ENCODE data around the gene RDX.

Gene RDX

DNA sequence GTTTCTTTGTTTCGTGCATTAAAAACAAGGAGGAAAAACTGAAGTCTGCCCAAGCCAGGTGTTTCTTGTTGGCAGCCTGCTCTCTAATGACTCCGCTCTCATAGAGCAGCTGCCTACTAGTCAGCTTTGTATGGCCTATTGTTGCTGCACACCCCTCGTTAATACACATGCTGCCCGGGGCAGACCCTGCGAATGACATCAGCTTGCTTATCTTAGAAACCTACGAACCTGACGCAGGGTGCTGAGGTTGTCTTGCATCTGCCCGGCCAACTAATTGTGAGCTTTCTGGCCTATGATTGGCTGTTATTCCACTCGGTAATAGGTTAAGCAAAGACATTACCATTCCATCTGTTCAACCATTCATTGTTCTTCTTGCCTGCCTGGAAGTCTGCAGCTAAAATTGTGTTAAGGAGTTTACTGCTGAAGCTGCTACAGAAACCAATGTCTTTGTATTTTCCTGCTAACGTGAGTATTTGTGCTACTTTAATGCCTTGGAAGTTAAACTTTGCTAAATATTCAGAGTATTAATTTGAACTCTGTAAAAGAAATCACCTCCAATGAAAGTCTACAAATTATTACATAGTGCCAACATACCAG, 165.7 kb downstream of the RDX start:
- Histone ChIP-seq H3K4me3 (ENCODE audit: low read depth, low read length) (no peak overlapping the region), H3K27me3 (ENCODE audit: insufficient read depth, low read depth, severe bottlenecking) (no peaks in the 10 kb centered on the region), H3K36me3 (no peaks in the 10 kb centered on the region), H3K27ac (no peak overlapping the region), H3K9me3 (ENCODE audit: severe bottlenecking) (no peaks in the 10 kb centered on the region)
- DNase-seq = no peak
- TF ChIP-seq, protein P1, sequence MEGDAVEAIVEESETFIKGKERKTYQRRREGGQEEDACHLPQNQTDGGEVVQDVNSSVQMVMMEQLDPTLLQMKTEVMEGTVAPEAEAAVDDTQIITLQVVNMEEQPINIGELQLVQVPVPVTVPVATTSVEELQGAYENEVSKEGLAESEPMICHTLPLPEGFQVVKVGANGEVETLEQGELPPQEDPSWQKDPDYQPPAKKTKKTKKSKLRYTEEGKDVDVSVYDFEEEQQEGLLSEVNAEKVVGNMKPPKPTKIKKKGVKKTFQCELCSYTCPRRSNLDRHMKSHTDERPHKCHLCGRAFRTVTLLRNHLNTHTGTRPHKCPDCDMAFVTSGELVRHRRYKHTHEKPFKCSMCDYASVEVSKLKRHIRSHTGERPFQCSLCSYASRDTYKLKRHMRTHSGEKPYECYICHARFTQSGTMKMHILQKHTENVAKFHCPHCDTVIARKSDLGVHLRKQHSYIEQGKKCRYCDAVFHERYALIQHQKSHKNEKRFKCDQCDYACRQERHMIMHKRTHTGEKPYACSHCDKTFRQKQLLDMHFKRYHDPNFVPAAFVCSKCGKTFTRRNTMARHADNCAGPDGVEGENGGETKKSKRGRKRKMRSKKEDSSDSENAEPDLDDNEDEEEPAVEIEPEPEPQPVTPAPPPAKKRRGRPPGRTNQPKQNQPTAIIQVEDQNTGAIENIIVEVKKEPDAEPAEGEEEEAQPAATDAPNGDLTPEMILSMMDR (IDR thresholded peaks at IDR 0.05; ENCODE audit: low read depth, low read length) = no peak

DNA sequence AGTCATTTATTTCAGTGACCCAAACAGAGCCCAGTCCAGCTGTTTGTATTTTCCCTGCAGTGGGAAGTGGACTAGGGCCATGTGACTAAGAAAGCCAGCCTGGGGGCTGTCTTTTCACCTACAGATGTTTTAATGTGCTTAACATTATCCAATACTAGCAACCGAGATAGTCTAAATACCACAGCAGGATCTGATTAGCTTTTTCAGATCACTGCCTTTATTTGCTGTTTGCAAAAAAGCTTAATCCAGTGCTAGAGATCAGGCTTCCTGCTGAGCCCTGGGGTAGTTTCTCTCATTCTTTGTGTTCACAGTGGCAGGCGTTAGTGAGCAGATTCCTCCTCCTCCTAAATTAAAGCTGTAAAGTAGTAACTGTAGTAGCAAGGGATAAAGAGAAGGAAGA, 168.3 kb downstream of the RDX start:
- peak; percentile 21 for DNase-seq
- TF ChIP-seq, protein P1 (IDR thresholded peaks at IDR 0.05; ENCODE audit: low read depth, low read length) = no peak
- Histone ChIP-seq H3K4me3 (ENCODE audit: low read depth, low read length) (no peak overlapping the region), H3K27ac (no peak overlapping the region), H3K27me3 (ENCODE audit: insufficient read depth, low read depth, severe bottlenecking) (no peaks in the 10 kb centered on the region), H3K9me3 (ENCODE audit: severe bottlenecking) (no peaks in the 10 kb centered on the region), H3K36me3 (no peaks in the 10 kb centered on the region)

DNA sequence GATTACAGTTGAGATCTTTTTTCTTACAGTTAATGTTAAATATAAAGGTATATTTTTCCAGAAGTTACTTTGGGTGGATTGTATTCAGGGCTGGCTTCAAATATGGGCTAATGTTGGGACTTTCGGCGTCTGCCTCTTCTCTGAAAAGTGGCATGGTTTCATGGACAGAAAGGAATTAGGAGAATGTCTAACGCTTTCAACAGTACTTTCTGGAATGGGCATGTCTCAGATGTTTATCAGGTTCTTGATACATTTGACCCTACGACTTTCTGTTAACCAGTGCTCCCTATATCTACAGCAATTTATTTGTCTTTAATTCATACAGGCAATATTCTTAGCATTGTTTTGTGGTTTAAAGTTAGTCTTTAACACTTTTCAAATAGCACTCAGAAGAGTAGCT, 169.5 kb downstream of the RDX start:
- H3K4me3 ChIP-seq (ENCODE audit: low read depth, low read length) = no peak overlapping the region
- H3K27ac ChIP-seq = no peak overlapping the region
- no peaks in the 10 kb centered on the region for H3K9me3 ChIP-seq (ENCODE audit: severe bottlenecking)
- no peaks in the 10 kb centered on the region for H3K36me3 ChIP-seq
- TF ChIP-seq, protein P1 (IDR thresholded peaks at IDR 0.05; ENCODE audit: low read depth, low read length) = no peak
- H3K27me3 ChIP-seq (ENCODE audit: insufficient read depth, low read depth, severe bottlenecking) = no peaks in the 10 kb centered on the region
- no peak for DNase-seq

DNA sequence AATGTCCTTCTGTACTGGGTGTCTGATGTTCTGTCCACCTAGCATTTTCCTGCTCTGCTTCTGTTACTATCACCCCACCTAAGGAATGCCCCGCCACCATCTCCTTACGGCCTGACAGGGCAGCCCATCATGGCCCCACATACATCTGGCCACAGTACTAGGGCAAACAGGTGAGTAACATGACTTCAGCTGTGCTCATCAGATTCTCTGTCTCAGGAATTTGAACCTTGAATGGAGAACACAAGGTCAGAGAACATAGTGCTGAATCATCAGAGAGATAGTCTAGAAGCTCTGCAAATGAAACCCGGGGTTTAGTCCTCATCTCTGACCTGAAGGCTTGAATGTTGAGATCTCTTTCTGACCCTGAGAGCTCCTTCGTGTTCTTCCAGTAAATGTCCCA, 170.8 kb downstream of the RDX start:
- Histone ChIP-seq H3K27ac (no peak overlapping the region), H3K9me3 (ENCODE audit: severe bottlenecking) (no peaks in the 10 kb centered on the region), H3K36me3 (no peaks in the 10 kb centered on the region), H3K27me3 (ENCODE audit: insufficient read depth, low read depth, severe bottlenecking) (no peaks in the 10 kb centered on the region), H3K4me3 (ENCODE audit: low read depth, low read length) (no peak overlapping the region)
- TF ChIP-seq, protein P1 (IDR thresholded peaks at IDR 0.05; ENCODE audit: low read depth, low read length) = no peak
- no peak for DNase-seq
